Measurements from ENCODE around the gene ERBB4. TPM values are rescaled to one million over a fixed set of nuclear protein-coding genes. Genes with fewer than 3 reads are reported as not detected.

The ERBB4 gene
- total RNA-seq, 2 experiments from 2014 or later = not detected

- no peak for ATAC-seq (ENCODE audit: poor library complexity)
- Mint-ChIP-seq H3K4me1 (ENCODE audit: low read depth) (no peaks in the 10 kb centered on the region), H3K9me3 (no peaks in the 10 kb centered on the region), H3K27ac (no peak overlapping the region), H3K27me3 (no peaks in the 10 kb centered on the region), H3K36me3 (ENCODE audit: low read depth) (no peaks in the 10 kb centered on the region), H3K4me3 (no peak overlapping the region)
- Histone ChIP-seq H3K9me3 (ENCODE audit: control insufficient read depth in 1 of 2, insufficient read depth in 1 of 2, low read length in 2 of 2) (peaks cover 0 to 3% of the 10 kb centered on the region in 2 experiments), H3K4me1 (ENCODE audit: insufficient read depth, low read length) (no peaks in the 10 kb centered on the region), H3K4me3 (ENCODE audit: low read length) (no peak overlapping the region), H3K27me3 (ENCODE audit: control insufficient read depth in 1 of 2, insufficient read depth in 2 of 2, low read length in 2 of 2) (no peaks in the 10 kb centered on the region), H3K36me3 (ENCODE audit: insufficient read depth, low read length) (no peaks in the 10 kb centered on the region), H3K27ac (ENCODE audit: low read depth in 1 of 2, low read length in 2 of 2) (no peak overlapping the region)
- intact Hi-C loops (cut with DNase I, micrococcal nuclease) = no loop called here
- ChIA-PET CTCF (no interaction called here), POLR2A (no interaction called here)
- no peak for DNase-seq
- TF ChIP-seq CTCF (IDR thresholded peaks at IDR 0.05) = no peak
These were observed 472.1 kb downstream of the ERBB4 start for GRCh38 chr2:212066546-212066945.

- Mint-ChIP-seq H3K9me3 (no peaks in the 10 kb centered on the region), H3K27me3 (no peaks in the 10 kb centered on the region), H3K36me3 (ENCODE audit: low read depth) (no peaks in the 10 kb centered on the region), H3K4me1 (ENCODE audit: low read depth) (no peaks in the 10 kb centered on the region), H3K4me3 (no peak overlapping the region), H3K27ac (no peak overlapping the region)
- no peak for TF ChIP-seq CTCF (IDR thresholded peaks at IDR 0.05)
- no peak for ATAC-seq (ENCODE audit: poor library complexity)
- no peak for DNase-seq
- no peaks in the 10 kb centered on the region for H3K36me3 ChIP-seq (ENCODE audit: insufficient read depth, low read length)
- intact Hi-C loops (cut with DNase I, micrococcal nuclease) = no loop called here
- H3K9me3 ChIP-seq (ENCODE audit: control insufficient read depth in 1 of 2, insufficient read depth in 1 of 2, low read length in 2 of 2) = peaks cover 0 to 3% of the 10 kb centered on the region in 2 experiments
- no peaks in the 10 kb centered on the region for H3K4me1 ChIP-seq (ENCODE audit: insufficient read depth, low read length)
- no peak overlapping the region for H3K27ac ChIP-seq (ENCODE audit: low read depth in 1 of 2, low read length in 2 of 2)
- no peak overlapping the region for H3K4me3 ChIP-seq (ENCODE audit: low read length)
- ChIA-PET CTCF (no interaction called here), POLR2A (no interaction called here)
- H3K27me3 ChIP-seq (ENCODE audit: control insufficient read depth in 1 of 2, insufficient read depth in 2 of 2, low read length in 2 of 2) = no peaks in the 10 kb centered on the region
These were observed 474.3 kb downstream of the ERBB4 start for GRCh38 chr2:212064318-212064717.

DNA sequence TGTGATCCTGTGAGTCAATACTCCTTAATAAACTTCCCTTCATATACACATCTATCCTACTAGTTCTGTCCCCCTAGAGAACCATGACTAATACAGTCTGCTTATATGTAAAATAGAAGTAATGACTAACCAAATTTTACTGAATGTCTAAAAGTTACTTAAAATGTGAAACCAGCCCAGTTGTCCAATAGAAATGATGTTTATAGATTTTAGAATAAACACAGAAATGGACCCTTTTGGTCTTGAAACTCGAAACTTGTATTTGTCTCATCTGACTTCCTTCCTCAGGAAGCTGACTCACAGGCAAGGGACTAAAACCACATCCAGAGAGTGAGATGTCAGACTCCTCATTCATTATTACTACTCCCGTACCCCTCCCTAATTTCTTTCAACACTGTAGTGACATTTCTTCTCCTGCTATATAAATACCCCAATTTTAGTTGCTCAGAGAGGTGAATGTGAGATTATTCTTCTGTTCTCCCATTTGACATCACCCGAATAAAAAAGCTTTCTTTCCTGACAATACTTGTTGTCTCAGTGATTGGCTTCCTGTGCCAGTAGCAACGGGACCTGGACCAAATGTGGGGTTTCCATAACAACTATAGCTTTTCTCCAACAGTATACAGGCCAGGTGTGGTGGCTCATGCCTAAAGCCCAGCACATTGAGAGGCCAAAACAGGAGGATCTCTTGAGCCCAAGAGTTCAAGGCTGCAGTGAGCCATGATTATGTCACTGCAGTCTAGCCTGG lies 486.0 kb downstream of the ERBB4 start:
- Histone ChIP-seq H3K27me3 (ENCODE audit: control insufficient read depth in 1 of 2, insufficient read depth in 2 of 2, low read length in 2 of 2) (no peaks in the 10 kb centered on the region), H3K4me1 (ENCODE audit: insufficient read depth, low read length) (no peaks in the 10 kb centered on the region), H3K4me3 (ENCODE audit: low read length) (no peak overlapping the region), H3K36me3 (ENCODE audit: insufficient read depth, low read length) (no peaks in the 10 kb centered on the region), H3K9me3 (ENCODE audit: control insufficient read depth in 1 of 2, insufficient read depth in 1 of 2, low read length in 2 of 2) (peaks cover 0 to 9% of the 10 kb centered on the region in 2 experiments), H3K27ac (ENCODE audit: low read depth in 1 of 2, low read length in 2 of 2) (no peak overlapping the region)
- Mint-ChIP-seq H3K4me3 (no peak overlapping the region), H3K36me3 (ENCODE audit: low read depth) (no peaks in the 10 kb centered on the region), H3K27me3 (no peaks in the 10 kb centered on the region), H3K9me3 (peaks cover 6% of the 10 kb centered on the region), H3K4me1 (ENCODE audit: low read depth) (no peaks in the 10 kb centered on the region), H3K27ac (no peak overlapping the region)
- intact Hi-C loops (cut with DNase I, micrococcal nuclease) = no loop called here
- ChIA-PET CTCF (no interaction called here), POLR2A (no interaction called here)
- TF ChIP-seq CTCF (IDR thresholded peaks at IDR 0.05) = no peak
- DNase-seq = no peak
- no peak for ATAC-seq (ENCODE audit: poor library complexity)

All from CD4-positive, alpha-beta T cell (primary cell).